GM19099 (cell line): ENCODE measurements around the gene PDE1C.

Source experiments
- POLR2A ChIP-seq: IDR thresholded peaks from 3 replicates; pipeline ENCODE4 v1.6.1; 2011; ENCODE audit warnings: low read depth; ENCODE audit not compliant: insufficient read length; ENCODE audit errors: extremely low read depth

PDE1C gene

GRCh38 chr7:31995134-31995533 is 75.1 kb downstream of the PDE1C start:
- TF ChIP-seq POLR2A = no peak

DNA sequence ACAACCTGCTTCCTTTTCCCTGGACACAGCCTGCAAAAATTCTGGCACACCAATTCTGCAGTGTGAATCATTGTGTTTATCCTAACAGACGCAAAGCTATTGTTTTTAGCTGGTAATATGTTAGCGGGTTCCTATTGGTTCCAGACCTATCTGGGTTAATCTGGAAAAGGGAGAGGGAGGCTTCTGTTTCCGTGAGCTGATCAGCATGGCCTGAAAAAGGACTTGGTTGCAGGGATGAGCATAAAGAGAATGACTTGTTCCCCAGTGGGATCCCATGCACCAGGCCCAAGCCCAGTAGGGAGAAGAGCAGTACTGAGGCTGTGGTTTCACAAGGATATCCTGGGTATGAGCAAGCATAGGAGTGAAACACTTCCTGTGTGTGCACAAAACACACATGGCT is 78.4 kb downstream of the PDE1C start:
- TF ChIP-seq POLR2A = no peak

- no peak for TF ChIP-seq POLR2A
These were observed 78.8 kb downstream of the PDE1C start for GRCh38 chr7:31991406-31991805.

DNA sequence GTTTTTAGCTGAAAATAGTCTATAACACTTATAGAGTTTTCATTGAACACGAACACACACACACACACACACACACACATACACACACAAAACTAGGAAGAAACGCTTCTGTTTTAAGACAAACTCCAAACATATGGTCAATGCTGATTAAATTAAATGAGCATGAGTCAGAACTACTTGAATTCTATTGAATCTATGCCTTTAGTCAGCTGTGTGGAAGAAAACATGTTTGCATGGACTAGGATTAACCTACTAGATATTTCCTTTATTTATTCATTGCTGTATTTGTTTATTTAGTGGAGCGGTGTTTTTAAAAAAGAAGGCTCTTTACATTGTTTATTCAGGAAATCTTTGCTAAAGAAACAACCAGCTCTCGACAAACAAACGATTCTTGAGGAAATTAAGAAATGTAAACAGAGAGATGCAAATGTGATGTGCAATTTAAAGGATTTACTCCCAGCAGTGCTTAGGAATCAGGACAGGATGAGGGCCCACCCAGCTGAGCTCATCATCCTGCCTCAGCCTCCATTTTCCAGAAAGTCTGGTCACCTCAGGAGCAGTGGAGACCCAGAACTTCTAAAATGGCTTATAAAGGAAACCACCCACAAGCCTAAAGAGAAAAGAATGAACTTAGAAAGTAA is 83.2 kb downstream of the PDE1C start:
- no peak for TF ChIP-seq POLR2A

DNA sequence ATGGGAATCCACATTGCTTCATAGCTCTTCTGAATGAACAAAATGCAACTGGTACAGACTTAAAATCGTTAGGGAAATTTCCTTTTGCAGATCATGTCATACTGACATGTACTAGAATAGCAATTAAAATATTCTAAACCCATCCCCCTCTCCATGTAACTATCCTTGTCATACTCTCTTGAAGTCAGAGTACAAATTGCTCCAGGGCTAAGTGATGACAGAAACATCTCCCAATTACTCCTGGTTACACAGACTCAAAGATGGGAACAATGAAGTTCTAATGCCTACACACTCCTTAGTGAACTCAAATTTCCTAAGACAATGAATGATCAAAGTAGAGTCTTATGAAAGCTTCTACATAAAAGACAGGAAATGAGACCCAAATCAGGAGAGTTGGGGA is 87.2 kb downstream of the PDE1C start:
- TF ChIP-seq POLR2A = no peak

DNA sequence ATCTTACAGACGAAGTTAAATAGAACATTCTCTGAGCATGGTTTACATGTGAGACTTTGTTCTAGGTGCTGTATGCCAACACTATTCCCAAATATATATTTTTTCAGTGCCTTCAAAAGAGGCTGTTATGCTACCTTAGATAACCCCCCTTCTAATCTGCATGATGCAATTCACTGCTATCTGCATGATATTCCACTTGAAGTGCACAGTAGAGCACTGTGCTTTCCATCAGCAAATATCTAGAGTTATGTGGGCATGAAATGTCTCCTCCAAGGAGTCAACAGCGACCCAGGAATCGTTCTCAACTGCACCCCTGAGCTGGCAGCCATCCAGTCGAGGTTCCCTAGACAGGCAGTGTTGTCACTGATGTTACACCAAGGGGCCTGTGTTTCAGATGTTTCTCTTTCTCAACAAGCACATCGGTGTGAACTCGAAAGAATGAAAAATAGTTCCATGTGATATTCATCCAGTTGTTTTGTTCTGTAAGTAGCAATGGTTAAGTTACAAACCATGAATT is 88.3 kb downstream of the PDE1C start:
- TF ChIP-seq POLR2A = no peak

GRCh38 chr7:31979690-31980330 is 90.4 kb downstream of the PDE1C start:
- TF ChIP-seq POLR2A = no peak

DNA sequence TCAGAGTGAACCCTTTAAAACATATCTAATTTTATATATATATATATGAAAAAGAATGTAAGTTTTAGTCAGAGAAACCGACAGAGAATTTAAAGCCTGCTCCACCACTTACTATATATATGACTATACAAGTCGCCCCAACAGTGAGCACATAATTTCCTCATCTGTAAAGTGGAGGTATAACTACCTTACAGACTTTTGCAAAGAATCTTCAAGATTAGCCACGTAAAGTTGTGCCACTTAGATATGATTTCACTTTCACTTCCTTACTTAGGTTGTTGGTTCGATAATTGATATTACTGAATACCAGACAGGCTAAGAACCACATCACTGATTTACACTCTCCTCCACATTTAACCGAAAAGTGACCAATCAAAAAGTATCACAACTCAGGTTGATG is 94.7 kb downstream of the PDE1C start:
- TF ChIP-seq POLR2A = no peak

- TF ChIP-seq POLR2A = no peak
These were observed 95.9 kb downstream of the PDE1C start for GRCh38 chr7:31974351-31974750.

DNA sequence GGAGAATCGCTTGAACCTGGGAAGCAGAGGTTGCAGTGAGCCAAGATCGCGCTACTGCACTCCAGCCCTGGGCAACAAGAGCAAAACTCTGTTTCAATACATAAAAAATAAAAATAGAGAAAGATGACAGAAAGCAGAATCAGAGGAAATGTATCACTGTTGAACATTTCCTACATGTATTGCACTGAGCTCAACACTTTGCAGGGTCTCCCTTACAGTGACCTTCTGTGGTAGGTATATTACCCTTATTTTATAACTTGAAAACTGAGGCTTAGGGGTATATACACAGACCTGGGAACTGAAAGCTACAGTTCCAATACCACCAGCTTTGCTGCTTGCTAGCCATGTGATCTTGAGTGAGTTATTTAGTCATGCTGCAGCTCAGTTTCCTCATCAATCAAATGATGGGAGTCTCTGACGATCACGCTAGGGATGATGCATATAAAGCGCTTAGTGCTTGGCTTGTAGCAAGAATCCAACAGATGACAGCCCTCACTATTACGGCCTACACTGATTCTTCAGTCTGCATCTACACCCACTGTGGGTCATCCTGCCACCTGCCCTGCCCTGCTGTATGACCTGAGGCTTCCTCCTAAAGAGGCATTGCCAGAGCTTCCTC is 99.0 kb downstream of the PDE1C start:
- TF ChIP-seq POLR2A = no peak

DNA sequence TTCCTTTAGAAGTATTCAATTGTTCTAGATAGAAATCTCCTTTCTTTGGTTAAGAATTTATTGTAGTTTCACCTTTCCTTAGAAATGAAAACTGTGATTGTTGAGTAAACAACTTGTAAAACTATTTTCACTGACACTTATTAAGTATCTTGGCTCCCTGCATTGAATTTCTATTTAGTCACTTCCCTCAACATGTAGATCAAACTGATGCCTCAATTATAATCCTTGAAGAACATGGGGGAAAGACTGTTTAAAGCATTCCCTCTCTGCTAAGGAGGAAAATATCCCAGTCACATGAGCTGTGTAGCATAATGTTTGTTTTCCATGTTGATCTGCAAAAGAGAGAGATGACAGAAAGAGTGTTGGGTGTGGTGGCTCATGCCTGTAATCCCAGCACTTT is 99.7 kb downstream of the PDE1C start:
- no peak for TF ChIP-seq POLR2A

DNA sequence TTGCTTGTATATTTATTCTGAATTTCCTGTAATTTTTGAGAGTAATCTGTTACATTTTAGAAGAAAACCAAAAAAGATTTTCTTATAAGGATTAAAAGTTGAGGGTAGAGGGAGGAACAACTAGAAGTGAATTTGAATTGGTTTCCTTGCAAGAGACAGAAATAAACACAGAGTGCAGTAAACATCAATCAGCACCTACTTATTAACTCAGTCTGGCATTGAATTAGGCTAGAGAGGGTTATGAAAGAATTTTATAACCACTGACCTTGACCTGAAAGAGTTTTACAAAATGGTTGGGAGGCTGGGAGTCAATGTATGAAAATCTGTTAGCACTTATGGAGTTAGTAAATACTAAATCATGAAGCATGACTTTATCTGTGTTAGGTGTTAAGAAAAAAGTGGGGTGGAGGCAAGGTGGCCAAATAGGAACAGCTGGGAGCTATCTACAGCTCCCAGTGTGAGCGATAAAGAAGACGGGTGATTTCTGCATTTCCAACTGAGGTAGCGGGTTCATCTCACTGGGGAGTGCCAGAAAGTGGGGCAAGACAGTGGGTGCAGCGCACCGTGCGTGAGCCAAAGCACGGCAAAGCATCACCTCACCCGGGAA is 106.5 kb downstream of the PDE1C start:
- TF ChIP-seq POLR2A = no peak

GRCh38 chr7:31962246-31962645 is 108.0 kb downstream of the PDE1C start:
- no peak for TF ChIP-seq POLR2A

- TF ChIP-seq POLR2A = no peak
These were observed 112.0 kb downstream of the PDE1C start for GRCh38 chr7:31958226-31958625.

GRCh38 chr7:31957756-31958155 is 112.5 kb downstream of the PDE1C start:
- TF ChIP-seq POLR2A = no peak
